Astrocyte (in vitro differentiated cells and primary cell): Measurements from ENCODE around the gene DHCR7.

Experiments used
- CTCF ChIP-seq: IDR thresholded peaks from 2 replicates; pipeline ENCODE4 v1.5.1; 2011; ENCODE audit warnings: low read depth, mild to moderate bottlenecking, inconsistent platforms, low read length, moderate library complexity; ENCODE audit not compliant: insufficient read depth
- EZH2 ChIP-seq: IDR thresholded peaks from 2 replicates; pipeline ENCODE4 v1.6.1; 2012; ENCODE audit warnings: mild to moderate bottlenecking, low read length, inconsistent platforms; ENCODE audit not compliant: insufficient read depth

DNA sequence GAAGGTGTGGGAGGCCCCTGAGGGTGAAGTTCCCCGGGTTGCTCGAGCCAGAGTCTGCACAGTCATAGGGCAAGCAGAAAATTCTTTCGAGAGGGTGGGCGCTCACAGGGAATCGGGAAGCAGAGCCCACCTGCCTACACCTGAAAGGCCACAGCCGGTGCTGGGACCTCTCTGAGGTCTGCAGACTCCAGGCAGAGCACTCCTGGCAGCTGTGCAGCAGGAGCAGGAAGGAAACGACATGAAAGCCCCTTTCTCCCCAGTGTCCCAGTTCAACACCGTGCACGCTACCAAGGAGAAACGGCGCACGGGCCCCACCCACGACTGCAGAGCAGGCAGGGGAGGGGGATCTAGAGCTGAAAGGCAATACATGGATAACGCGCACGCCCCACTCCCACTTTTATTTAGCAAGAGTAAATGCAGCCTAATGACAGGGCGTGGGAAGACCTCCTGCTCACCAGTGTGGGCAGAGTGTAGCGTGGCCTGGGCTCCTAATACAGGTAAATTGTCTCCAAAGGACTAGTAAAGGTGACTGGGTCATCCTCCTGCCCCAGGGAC is 13.5 kb downstream of the DHCR7 start:
- no peak for TF ChIP-seq CTCF
- TF ChIP-seq EZH2 = no peak
